Measurements from ENCODE around the gene NFE2. TPM values are rescaled to one million over a fixed set of nuclear protein-coding genes. Genes with fewer than 3 reads are reported as not detected.

Gene NFE2
- total RNA-seq, 1 donor from 2014 or later, result 0.82 TPM

GRCh38 chr12:54257332-54257731 lies 43.5 kb downstream of the NFE2 start:
- DNase-seq (ENCODE audit: low spot score in 2 of 2) (no peak), FAIRE-seq (no peak)

- no peak for DNase-seq (ENCODE audit: low spot score in 2 of 2)
- FAIRE-seq, result no peak
Measured at GRCh38 chr12:54253240-54253639, 47.6 kb downstream of the NFE2 start.

GRCh38 chr12:54251667-54252284 lies 49.0 kb downstream of the NFE2 start:
- peak; percentile 41 to 50 for DNase-seq (ENCODE audit: low spot score in 2 of 2)

GRCh38 chr12:54249489-54249888 lies 51.3 kb downstream of the NFE2 start:
- no peak for DNase-seq (ENCODE audit: low spot score in 2 of 2)
- FAIRE-seq, result no peak

More at GRCh38 chr12:54251667-54252284, 49.0 kb downstream of the NFE2 start:
- FAIRE-seq, result no peak

- no peak for FAIRE-seq
- no peak for DNase-seq (ENCODE audit: low spot score in 2 of 2)
Measured at GRCh38 chr12:54246011-54246641, 54.7 kb downstream of the NFE2 start.

Small RNA genes lying within 50 kb of the gene (small RNA-seq; reads per million reads assigned to genes)
- gene MIR148B, result 380 reads per million, percentile 99 among the genes with 10 or more reads in this experiment
- not detected for gene RN7SL390P
- not detected for gene RN7SL744P
- gene RNU6-950P, result not detected

Other genes with a start within 250 kb of the NFE2 start
- gene HOXC4, start 247.2 kb downstream of the NFE2 start, total RNA-seq, result not detected
- 46.9 TPM for gene SMUG1, start 112.0 kb downstream of the NFE2 start, total RNA-seq
- gene CBX5, start 20.9 kb downstream of the NFE2 start, total RNA-seq, result 83.2 TPM
- 679 TPM for gene HNRNPA1, start 20.3 kb downstream of the NFE2 start, total RNA-seq
- gene COPZ1, start 24.1 kb upstream of the NFE2 start, total RNA-seq, result 59.9 TPM
- not detected for gene GPR84, start 63.5 kb upstream of the NFE2 start, total RNA-seq
- gene ZNF385A, start 83.7 kb upstream of the NFE2 start, total RNA-seq, result 1.2 TPM
- 3.7 TPM for gene ITGA5, start 118.3 kb upstream of the NFE2 start, total RNA-seq
- gene GTSF1, start 172.6 kb upstream of the NFE2 start, total RNA-seq, result not detected
- 2.4 TPM for gene NCKAP1L, start 196.7 kb upstream of the NFE2 start, total RNA-seq
- gene PDE1B, start 248.6 kb upstream of the NFE2 start, total RNA-seq, result 7.3 TPM